Measurements from ENCODE around the gene ANKRD13D. TPM values are rescaled to one million over a fixed set of nuclear protein-coding genes. Genes with fewer than 3 reads are reported as not detected.

The ANKRD13D gene
- total and polyA plus RNA-seq, 2 experiments from 2014 or later = 20.3 to 30.8 TPM

DNA sequence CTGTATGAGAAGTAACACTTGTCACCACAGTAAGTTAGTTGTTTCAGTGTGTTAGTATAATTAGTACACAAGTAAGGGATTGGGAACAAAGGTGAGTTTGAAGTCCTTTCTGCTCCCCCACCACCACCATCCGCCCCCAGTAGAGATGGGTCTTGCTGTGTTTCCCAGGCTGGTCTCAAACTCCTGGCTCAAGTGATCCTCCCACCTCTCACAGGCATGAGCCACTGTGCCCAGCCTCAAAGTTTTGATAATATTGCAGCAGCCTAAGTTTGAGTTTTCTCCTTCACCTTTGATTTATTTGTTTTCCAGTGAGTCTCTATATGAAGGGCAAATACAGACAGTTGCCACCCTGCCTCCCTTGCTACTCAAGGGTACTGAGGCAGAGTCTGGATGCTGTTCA lies 46.6 kb upstream of the ANKRD13D start (continued):
- TF ChIP-seq, protein P1, sequence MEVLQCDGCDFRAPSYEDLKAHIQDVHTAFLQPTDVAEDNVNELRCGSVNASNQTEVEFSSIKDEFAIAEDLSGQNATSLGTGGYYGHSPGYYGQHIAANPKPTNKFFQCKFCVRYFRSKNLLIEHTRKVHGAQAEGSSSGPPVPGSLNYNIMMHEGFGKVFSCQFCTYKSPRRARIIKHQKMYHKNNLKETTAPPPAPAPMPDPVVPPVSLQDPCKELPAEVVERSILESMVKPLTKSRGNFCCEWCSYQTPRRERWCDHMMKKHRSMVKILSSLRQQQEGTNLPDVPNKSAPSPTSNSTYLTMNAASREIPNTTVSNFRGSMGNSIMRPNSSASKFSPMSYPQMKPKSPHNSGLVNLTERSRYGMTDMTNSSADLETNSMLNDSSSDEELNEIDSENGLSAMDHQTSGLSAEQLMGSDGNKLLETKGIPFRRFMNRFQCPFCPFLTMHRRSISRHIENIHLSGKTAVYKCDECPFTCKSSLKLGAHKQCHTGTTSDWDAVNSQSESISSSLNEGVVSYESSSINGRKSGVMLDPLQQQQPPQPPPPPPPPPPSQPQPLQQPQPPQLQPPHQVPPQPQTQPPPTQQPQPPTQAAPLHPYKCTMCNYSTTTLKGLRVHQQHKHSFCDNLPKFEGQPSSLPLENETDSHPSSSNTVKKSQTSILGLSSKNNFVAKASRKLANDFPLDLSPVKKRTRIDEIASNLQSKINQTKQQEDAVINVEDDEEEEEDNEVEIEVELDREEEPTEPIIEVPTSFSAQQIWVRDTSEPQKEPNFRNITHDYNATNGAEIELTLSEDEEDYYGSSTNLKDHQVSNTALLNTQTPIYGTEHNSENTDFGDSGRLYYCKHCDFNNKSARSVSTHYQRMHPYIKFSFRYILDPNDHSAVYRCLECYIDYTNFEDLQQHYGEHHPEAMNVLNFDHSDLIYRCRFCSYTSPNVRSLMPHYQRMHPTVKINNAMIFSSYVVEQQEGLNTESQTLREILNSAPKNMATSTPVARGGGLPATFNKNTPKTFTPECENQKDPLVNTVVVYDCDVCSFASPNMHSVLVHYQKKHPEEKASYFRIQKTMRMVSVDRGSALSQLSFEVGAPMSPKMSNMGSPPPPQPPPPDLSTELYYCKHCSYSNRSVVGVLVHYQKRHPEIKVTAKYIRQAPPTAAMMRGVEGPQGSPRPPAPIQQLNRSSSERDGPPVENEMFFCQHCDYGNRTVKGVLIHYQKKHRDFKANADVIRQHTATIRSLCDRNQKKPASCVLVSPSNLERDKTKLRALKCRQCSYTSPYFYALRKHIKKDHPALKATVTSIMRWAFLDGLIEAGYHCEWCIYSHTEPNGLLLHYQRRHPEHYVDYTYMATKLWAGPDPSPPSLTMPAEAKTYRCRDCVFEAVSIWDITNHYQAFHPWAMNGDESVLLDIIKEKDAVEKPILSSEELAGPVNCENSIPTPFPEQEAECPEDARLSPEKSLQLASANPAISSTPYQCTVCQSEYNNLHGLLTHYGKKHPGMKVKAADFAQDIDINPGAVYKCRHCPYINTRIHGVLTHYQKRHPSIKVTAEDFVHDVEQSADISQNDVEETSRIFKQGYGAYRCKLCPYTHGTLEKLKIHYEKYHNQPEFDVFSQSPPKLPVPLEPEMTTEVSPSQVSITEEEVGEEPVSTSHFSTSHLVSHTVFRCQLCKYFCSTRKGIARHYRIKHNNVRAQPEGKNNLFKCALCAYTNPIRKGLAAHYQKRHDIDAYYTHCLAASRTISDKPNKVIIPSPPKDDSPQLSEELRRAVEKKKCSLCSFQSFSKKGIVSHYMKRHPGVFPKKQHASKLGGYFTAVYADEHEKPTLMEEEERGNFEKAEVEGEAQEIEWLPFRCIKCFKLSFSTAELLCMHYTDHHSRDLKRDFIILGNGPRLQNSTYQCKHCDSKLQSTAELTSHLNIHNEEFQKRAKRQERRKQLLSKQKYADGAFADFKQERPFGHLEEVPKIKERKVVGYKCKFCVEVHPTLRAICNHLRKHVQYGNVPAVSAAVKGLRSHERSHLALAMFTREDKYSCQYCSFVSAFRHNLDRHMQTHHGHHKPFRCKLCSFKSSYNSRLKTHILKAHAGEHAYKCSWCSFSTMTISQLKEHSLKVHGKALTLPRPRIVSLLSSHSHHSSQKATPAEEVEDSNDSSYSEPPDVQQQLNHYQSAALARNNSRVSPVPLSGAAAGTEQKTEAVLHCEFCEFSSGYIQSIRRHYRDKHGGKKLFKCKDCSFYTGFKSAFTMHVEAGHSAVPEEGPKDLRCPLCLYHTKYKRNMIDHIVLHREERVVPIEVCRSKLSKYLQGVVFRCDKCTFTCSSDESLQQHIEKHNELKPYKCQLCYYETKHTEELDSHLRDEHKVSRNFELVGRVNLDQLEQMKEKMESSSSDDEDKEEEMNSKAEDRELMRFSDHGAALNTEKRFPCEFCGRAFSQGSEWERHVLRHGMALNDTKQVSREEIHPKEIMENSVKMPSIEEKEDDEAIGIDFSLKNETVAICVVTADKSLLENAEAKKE (CRISPR knock-in tag; IDR thresholded peaks at IDR 0.05) = no peak

DNA sequence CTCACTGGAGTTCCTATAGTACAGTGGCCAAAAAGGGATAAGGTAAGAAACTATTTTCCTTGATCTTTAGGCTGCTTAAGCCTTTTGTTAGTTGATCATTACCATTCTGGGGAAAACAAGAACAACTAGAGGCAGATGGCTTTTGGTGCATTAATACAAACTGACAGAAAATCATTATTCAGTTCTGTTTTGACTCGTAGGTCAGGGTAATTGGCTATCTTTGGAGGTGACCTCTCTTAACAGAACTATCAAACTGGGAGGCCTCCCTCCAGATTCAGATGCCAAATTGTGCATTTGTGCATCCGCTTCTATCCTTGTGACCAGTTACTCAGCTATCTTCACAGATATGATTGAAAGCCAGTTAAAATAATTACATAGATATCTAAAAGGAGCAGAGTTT lies 46.1 kb upstream of the ANKRD13D start:
- H3K4me1 Mint-ChIP-seq = peaks cover 32% of the 10 kb centered on the region
- no peak for DNase-seq (ENCODE audit: low spot score)
- H3F3A ChIP-seq (replicated peaks; ENCODE audit: low read depth) = peaks cover 42% of the 10 kb centered on the region
- peaks cover 31% of the 10 kb centered on the region for H3K4me1 ChIP-seq (ENCODE audit: insufficient read depth)
- no peak overlapping the region for H2AFZ ChIP-seq
- no peak for ATAC-seq
- H3K9me2 ChIP-seq (ENCODE audit: insufficient read depth) = no peaks in the 10 kb centered on the region
- H3K27ac ChIP-seq (ENCODE audit: low read depth) = peak overlapping the region; percentile 70; the same call in 1 of the 2 replicates
- H3K4me3 Mint-ChIP-seq = no peak overlapping the region; the same call in 2 of the 3 replicates
- peaks cover 78% of the 10 kb centered on the region for H3K36me3 Mint-ChIP-seq (ENCODE audit: low read depth)
- peaks cover 72% of the 10 kb centered on the region for H3K79me2 ChIP-seq (replicated peaks; ENCODE audit: insufficient read depth)
- no peaks in the 10 kb centered on the region for H3K9me3 Mint-ChIP-seq
- peaks cover 48% of the 10 kb centered on the region for H3K36me3 ChIP-seq (ENCODE audit: insufficient read depth)
- peaks cover 11% of the 10 kb centered on the region for H3K27me3 Mint-ChIP-seq (ENCODE audit: insufficient read depth, low read depth, poor library complexity)
- H3K4me2 ChIP-seq = 0 out of 2 replicates have a peak overlapping the region, but pooled peaks have one; percentile 97
- H4K20me1 ChIP-seq (replicated peaks; ENCODE audit: insufficient read depth) = peaks cover 51% of the 10 kb centered on the region
- H3K27ac Mint-ChIP-seq = no peak overlapping the region
- no peak overlapping the region for H3K4me3 ChIP-seq
- H3K27me3 ChIP-seq (ENCODE audit: insufficient read depth) = no peaks in the 10 kb centered on the region
- TF ChIP-seq ZNF331 (CRISPR knock-in tag; IDR thresholded peaks at IDR 0.05; ENCODE audit: low read depth) = no peak
- TF ChIP-seq STAT1 (IDR thresholded peaks at IDR 0.05; ENCODE audit: unreplicated experiment) = no peak
- no peak for TF ChIP-seq ZNF114 (CRISPR knock-in tag; IDR thresholded peaks at IDR 0.05)
- TF ChIP-seq, protein P2, sequence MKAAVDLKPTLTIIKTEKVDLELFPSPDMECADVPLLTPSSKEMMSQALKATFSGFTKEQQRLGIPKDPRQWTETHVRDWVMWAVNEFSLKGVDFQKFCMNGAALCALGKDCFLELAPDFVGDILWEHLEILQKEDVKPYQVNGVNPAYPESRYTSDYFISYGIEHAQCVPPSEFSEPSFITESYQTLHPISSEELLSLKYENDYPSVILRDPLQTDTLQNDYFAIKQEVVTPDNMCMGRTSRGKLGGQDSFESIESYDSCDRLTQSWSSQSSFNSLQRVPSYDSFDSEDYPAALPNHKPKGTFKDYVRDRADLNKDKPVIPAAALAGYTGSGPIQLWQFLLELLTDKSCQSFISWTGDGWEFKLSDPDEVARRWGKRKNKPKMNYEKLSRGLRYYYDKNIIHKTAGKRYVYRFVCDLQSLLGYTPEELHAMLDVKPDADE (IDR thresholded peaks at IDR 0.05) = no peak
- TF ChIP-seq NANOG (IDR thresholded peaks at IDR 0.05; ENCODE audit: borderline replicate concordance) = no peak
- no peak for TF ChIP-seq EZH2phosphoT487 (IDR thresholded peaks at IDR 0.05; ENCODE audit: unreplicated experiment)
- TF ChIP-seq JUNB (IDR thresholded peaks at IDR 0.05; ENCODE audit: unreplicated experiment) = no peak
- TF ChIP-seq, protein P3, sequence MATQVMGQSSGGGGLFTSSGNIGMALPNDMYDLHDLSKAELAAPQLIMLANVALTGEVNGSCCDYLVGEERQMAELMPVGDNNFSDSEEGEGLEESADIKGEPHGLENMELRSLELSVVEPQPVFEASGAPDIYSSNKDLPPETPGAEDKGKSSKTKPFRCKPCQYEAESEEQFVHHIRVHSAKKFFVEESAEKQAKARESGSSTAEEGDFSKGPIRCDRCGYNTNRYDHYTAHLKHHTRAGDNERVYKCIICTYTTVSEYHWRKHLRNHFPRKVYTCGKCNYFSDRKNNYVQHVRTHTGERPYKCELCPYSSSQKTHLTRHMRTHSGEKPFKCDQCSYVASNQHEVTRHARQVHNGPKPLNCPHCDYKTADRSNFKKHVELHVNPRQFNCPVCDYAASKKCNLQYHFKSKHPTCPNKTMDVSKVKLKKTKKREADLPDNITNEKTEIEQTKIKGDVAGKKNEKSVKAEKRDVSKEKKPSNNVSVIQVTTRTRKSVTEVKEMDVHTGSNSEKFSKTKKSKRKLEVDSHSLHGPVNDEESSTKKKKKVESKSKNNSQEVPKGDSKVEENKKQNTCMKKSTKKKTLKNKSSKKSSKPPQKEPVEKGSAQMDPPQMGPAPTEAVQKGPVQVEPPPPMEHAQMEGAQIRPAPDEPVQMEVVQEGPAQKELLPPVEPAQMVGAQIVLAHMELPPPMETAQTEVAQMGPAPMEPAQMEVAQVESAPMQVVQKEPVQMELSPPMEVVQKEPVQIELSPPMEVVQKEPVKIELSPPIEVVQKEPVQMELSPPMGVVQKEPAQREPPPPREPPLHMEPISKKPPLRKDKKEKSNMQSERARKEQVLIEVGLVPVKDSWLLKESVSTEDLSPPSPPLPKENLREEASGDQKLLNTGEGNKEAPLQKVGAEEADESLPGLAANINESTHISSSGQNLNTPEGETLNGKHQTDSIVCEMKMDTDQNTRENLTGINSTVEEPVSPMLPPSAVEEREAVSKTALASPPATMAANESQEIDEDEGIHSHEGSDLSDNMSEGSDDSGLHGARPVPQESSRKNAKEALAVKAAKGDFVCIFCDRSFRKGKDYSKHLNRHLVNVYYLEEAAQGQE (IDR thresholded peaks at IDR 0.05; ENCODE audit: unreplicated experiment) = no peak
- no peak for TF ChIP-seq EZH2 (IDR thresholded peaks at IDR 0.05; ENCODE audit: low read depth, unreplicated experiment)
